ENCODE results near the gene DIPK1B.

DIPK1B gene

GRCh38 chr9:136769710-136770191, 57.4 kb downstream of the DIPK1B start:
- peak; percentile 88 for DNase-seq (ENCODE audit: low spot score)

- DNase-seq (ENCODE audit: low spot score): no peak
Measured at GRCh38 chr9:136771907-136772415, 59.6 kb downstream of the DIPK1B start.

- DNase-seq (ENCODE audit: low spot score): peak; percentile 71
Measured at GRCh38 chr9:136773386-136774044, 61.1 kb downstream of the DIPK1B start.

Measured in iPS-NIHi11 (cell line).